Thyroid gland (tissue), 4 donors: ENCODE results near the gene FKBP5.

ENCODE experiments used
- POLR2A ChIP-seq, 2 donors: fragments of 450-650 bp; IDR thresholded peaks; one replicate each; pipeline ENCODE4 v1.6.1; 2017; ENCODE audit warnings: antibody characterized with exemption in 2 of 2, mild to moderate bottlenecking in 2 of 2, moderate library complexity in 1 of 2
- TF ChIP-seq, protein P1 (sequence below), 6 experiments: fragments of 200-600 bp in 3 of 6; fragments of 450-650 bp in 3 of 6; sonication (generic) in 3 of 6; IDR thresholded peaks; one replicate each; pipeline ENCODE4 v1.5.1; 2016 to 2019; ENCODE audit warnings: antibody characterized with exemption in 6 of 6, mild to moderate bottlenecking in 2 of 6, inconsistent platforms in 1 of 6, moderate library complexity in 1 of 6

DNA sequence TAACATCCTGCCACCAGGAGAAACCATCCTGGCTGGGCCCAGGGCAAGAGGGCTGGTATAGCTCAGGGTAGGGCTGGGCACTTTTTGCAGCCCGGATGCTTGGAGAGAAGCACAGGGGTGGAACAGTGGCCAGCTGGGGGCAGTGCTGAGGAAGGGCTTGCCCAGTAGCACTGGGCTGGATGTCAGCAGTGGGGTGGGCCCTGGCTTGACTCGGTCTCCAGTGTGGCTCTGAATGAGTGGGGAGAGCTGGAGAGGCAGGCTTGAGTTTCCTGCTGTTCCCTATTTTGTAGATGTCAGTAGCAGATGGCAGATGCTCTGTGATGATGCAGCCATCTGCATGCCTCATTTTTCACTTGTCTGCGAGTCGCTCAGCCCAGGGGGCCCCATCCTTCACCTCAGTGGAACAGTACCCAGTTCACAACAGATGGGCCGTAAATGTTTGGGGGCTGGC, 119.7 kb downstream of the FKBP5 start:
- TF ChIP-seq, protein P1, sequence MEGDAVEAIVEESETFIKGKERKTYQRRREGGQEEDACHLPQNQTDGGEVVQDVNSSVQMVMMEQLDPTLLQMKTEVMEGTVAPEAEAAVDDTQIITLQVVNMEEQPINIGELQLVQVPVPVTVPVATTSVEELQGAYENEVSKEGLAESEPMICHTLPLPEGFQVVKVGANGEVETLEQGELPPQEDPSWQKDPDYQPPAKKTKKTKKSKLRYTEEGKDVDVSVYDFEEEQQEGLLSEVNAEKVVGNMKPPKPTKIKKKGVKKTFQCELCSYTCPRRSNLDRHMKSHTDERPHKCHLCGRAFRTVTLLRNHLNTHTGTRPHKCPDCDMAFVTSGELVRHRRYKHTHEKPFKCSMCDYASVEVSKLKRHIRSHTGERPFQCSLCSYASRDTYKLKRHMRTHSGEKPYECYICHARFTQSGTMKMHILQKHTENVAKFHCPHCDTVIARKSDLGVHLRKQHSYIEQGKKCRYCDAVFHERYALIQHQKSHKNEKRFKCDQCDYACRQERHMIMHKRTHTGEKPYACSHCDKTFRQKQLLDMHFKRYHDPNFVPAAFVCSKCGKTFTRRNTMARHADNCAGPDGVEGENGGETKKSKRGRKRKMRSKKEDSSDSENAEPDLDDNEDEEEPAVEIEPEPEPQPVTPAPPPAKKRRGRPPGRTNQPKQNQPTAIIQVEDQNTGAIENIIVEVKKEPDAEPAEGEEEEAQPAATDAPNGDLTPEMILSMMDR (IDR thresholded peaks at IDR 0.05), result peak in 2 of 6 experiments; percentile 15 to 41
- TF ChIP-seq POLR2A (IDR thresholded peaks at IDR 0.05), result no peak
